Fibroblast of the aortic adventitia (primary cell): ENCODE measurements around the gene RTRAF. TPM values are rescaled to one million over a fixed set of nuclear protein-coding genes. Genes with fewer than 3 reads are reported as not detected.

ENCODE experiments used
- DNase-seq: peaks from one replicate; pipeline ENCODE4 v3.0.0-alpha.2; 2010; ENCODE audit warnings: low read depth
- H3K4me3 ChIP-seq: 2 replicates; pipeline ENCODE4 v1.5.1; 2011; ENCODE audit warnings: low read depth, mild to moderate bottlenecking, control low read depth, low read length, moderate library complexity
- total RNA-seq: library from RNA; depleted of rRNA; stranded (reverse); fragments of >200 nt; gene quantifications from 2 replicates; pipeline ENCODE4 v1.2.3, GENCODE V29; 2012; ENCODE audit warnings: low replicate concordance
- TF ChIP-seq, protein P1 (sequence below): IDR thresholded peaks from 2 replicates; pipeline ENCODE4 v1.5.1; 2011; ENCODE audit warnings: mild to moderate bottlenecking, low read length, control low read depth, inconsistent platforms; ENCODE audit not compliant: insufficient read depth

RTRAF gene
- total RNA-seq, 1 donor: 98.2 TPM

DNA sequence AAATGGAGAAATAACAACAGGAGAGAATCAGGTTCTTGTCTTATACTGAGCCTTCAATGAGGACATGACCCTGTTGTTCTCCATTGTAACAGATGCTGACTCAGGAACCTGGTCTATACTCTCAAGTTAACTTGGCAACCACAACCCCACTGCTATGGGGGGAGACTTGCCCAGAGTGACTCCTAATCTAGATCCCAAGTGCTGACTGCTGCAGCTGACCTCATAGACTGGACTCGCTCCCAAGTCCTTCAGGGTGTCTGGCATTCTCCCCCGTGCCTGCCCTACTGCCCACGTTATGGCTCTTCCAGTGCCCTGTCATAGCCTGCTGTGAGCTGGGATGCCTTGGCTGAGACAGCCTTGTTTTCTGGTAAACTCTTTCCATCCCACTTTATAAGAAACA lies 42.4 kb downstream of the RTRAF start:
- no peak overlapping the region for H3K4me3 ChIP-seq
- peak; percentile 99 for DNase-seq
- TF ChIP-seq, protein P1, sequence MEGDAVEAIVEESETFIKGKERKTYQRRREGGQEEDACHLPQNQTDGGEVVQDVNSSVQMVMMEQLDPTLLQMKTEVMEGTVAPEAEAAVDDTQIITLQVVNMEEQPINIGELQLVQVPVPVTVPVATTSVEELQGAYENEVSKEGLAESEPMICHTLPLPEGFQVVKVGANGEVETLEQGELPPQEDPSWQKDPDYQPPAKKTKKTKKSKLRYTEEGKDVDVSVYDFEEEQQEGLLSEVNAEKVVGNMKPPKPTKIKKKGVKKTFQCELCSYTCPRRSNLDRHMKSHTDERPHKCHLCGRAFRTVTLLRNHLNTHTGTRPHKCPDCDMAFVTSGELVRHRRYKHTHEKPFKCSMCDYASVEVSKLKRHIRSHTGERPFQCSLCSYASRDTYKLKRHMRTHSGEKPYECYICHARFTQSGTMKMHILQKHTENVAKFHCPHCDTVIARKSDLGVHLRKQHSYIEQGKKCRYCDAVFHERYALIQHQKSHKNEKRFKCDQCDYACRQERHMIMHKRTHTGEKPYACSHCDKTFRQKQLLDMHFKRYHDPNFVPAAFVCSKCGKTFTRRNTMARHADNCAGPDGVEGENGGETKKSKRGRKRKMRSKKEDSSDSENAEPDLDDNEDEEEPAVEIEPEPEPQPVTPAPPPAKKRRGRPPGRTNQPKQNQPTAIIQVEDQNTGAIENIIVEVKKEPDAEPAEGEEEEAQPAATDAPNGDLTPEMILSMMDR: no peak

GRCh38 chr14:52032204-52032801 lies 43.0 kb downstream of the RTRAF start:
- peak; percentile 72 for DNase-seq
- TF ChIP-seq, protein P1: no peak
- no peak overlapping the region for H3K4me3 ChIP-seq

- DNase-seq: peak; percentile 59
- no peak overlapping the region for H3K4me3 ChIP-seq
- TF ChIP-seq, protein P1: no peak
These were observed 43.8 kb downstream of the RTRAF start for GRCh38 chr14:52033101-52033642.

DNA sequence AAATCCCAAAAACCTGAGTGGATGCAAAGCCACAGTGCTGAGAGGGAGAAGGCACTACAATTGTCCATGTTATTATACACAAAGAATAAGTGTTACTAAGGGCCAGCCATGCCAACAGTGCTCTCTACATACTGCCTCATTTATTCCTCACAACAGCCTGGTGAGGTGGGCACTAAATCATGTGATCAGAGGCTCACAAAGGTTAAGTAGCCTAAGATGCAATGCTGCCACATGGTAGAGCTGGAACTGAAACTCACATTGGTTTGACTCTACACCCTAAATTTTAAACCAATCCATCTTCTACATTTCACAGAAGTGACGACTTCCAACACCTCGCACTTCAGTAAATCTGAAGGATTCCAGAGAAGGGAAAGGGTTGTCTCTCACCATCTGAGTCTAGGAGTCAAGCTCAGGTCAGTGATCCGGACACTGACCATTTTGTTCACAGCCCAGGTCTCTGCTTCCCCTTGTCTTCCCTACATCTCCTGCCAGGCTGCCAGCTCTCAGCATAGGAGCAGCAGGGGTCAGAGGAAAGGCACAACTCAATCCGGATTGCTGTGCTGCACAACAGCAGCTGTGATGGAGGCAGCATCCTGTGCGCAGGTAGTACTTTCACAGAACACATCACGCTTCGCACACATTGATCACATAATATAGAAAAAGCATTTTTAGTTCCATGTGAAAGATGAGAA lies 49.9 kb downstream of the RTRAF start:
- H3K4me3 ChIP-seq: no peak overlapping the region
- TF ChIP-seq, protein P1: no peak
- DNase-seq: no peak

DNA sequence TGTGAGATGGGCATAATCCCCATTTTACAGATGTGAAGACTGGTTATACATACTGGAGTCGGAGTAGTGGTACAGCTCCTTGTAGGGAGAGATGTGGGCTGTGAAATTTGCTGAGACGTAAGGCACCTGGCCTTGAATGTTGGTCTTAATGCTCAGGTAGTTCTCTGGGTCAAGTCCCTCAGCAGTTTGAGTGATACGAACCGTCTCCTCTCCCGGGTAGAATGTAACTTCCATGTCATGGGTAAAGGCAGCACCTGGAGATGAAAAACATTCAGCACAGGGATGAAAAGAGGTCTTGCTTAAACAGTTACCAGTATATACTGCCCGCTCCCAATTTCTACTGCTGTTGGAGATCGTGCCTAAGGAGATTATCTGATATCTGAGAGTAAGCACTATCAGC lies 51.3 kb downstream of the RTRAF start:
- TF ChIP-seq, protein P1: no peak
- DNase-seq: no peak

GRCh38 chr14:52042371-52043289 lies 53.3 kb downstream of the RTRAF start:
- TF ChIP-seq, protein P1: no peak
- DNase-seq: no peak

More for the DNA sequence above, 51.3 kb downstream of the RTRAF start:
- no peak overlapping the region for H3K4me3 ChIP-seq

More at GRCh38 chr14:52042371-52043289, 53.3 kb downstream of the RTRAF start:
- H3K4me3 ChIP-seq: no peak overlapping the region
